ENCODE measurements around the gene C18orf63.

DNA sequence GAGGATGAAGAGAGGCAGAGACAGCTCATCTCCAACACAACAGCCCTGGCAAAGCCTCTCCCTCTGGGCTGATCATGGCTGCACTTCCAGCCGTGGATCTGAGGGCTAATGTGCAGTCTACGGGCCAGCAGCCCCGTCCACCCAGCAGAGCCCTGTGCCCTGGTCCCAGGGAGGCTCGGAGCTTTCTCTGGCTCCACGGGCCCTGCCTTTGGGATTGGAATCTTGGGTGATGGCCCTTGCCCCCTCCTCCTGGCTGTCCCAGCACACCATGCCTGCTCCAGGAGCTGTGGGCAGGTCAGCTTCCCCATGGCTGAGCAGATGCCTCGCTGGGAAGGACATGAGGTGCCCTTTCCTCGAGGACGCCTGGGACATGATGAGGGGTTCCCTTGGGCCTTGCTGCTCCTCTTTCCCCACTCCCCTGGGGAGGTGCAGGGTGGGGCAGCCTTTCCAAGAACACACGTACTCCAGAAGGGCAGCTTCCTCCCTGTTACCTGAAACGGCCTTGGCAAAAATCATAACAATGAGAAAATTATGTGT is 66.9 kb downstream of the C18orf63 start:
- TF ChIP-seq, protein P1, sequence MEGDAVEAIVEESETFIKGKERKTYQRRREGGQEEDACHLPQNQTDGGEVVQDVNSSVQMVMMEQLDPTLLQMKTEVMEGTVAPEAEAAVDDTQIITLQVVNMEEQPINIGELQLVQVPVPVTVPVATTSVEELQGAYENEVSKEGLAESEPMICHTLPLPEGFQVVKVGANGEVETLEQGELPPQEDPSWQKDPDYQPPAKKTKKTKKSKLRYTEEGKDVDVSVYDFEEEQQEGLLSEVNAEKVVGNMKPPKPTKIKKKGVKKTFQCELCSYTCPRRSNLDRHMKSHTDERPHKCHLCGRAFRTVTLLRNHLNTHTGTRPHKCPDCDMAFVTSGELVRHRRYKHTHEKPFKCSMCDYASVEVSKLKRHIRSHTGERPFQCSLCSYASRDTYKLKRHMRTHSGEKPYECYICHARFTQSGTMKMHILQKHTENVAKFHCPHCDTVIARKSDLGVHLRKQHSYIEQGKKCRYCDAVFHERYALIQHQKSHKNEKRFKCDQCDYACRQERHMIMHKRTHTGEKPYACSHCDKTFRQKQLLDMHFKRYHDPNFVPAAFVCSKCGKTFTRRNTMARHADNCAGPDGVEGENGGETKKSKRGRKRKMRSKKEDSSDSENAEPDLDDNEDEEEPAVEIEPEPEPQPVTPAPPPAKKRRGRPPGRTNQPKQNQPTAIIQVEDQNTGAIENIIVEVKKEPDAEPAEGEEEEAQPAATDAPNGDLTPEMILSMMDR (IDR thresholded peaks at IDR 0.05), result no peak
- TF ChIP-seq CREB1 (CRISPR knock-in tag; IDR thresholded peaks at IDR 0.05) (no peak), JAZF1 (CRISPR knock-in tag; IDR thresholded peaks at IDR 0.05) (no peak), ELF4 (CRISPR knock-in tag; IDR thresholded peaks at IDR 0.05; ENCODE audit: low read depth) (no peak)
- TF ChIP-seq, protein P2, sequence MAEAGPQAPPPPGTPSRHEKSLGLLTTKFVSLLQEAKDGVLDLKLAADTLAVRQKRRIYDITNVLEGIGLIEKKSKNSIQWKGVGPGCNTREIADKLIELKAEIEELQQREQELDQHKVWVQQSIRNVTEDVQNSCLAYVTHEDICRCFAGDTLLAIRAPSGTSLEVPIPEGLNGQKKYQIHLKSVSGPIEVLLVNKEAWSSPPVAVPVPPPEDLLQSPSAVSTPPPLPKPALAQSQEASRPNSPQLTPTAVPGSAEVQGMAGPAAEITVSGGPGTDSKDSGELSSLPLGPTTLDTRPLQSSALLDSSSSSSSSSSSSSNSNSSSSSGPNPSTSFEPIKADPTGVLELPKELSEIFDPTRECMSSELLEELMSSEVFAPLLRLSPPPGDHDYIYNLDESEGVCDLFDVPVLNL (CRISPR knock-in tag; IDR thresholded peaks at IDR 0.05; ENCODE audit: borderline replicate concordance, low read depth), result no peak
- TF ChIP-seq, protein P3, sequence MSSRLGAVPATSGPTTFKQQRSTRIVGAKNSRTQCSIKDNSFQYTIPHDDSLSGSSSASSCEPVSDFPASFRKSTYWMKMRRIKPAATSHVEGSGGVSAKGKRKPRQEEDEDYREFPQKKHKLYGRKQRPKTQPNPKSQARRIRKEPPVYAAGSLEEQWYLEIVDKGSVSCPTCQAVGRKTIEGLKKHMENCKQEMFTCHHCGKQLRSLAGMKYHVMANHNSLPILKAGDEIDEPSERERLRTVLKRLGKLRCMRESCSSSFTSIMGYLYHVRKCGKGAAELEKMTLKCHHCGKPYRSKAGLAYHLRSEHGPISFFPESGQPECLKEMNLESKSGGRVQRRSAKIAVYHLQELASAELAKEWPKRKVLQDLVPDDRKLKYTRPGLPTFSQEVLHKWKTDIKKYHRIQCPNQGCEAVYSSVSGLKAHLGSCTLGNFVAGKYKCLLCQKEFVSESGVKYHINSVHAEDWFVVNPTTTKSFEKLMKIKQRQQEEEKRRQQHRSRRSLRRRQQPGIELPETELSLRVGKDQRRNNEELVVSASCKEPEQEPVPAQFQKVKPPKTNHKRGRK (CRISPR knock-in tag; IDR thresholded peaks at IDR 0.05; ENCODE audit: borderline replicate concordance), result no peak
- TF ChIP-seq, protein P4, sequence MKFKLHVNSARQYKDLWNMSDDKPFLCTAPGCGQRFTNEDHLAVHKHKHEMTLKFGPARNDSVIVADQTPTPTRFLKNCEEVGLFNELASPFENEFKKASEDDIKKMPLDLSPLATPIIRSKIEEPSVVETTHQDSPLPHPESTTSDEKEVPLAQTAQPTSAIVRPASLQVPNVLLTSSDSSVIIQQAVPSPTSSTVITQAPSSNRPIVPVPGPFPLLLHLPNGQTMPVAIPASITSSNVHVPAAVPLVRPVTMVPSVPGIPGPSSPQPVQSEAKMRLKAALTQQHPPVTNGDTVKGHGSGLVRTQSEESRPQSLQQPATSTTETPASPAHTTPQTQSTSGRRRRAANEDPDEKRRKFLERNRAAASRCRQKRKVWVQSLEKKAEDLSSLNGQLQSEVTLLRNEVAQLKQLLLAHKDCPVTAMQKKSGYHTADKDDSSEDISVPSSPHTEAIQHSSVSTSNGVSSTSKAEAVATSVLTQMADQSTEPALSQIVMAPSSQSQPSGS (CRISPR knock-in tag; IDR thresholded peaks at IDR 0.05; ENCODE audit: borderline replicate concordance, low read depth), result no peak
